Transverse colon (tissue), 4 donors: ENCODE measurements around the gene AP4B1. TPM values are rescaled to one million over a fixed set of nuclear protein-coding genes. Genes with fewer than 3 reads are reported as not detected.

ENCODE experiments used
- DNase-seq: peaks from one replicate; pipeline ENCODE4 v3.0.0-alpha.2; 2019
- H3K27ac ChIP-seq, 4 donors: fragments of 200-600 bp; sonication (generic); 2 replicates each; pipeline ENCODE4 v1.5.1; 2016 to 2018; ENCODE audit warnings: inconsistent platforms in 4 of 4
- H3K27me3 ChIP-seq: fragments of 200-600 bp; sonication (generic); 2 replicates; pipeline ENCODE4 v1.5.1; 2017; ENCODE audit warnings: inconsistent platforms
- H3K36me3 ChIP-seq, 4 donors: fragments of 200-600 bp; sonication (generic); 2 replicates each; pipeline ENCODE4 v1.5.1; 2017 to 2019; ENCODE audit warnings: inconsistent platforms in 4 of 4
- H3K4me1 ChIP-seq, 4 donors: fragments of 200-600 bp; sonication (generic); 2 replicates each; pipeline ENCODE4 v1.5.1; 2017 to 2020; ENCODE audit warnings: inconsistent platforms in 4 of 4
- H3K4me3 ChIP-seq, 4 donors: fragments of 200-600 bp; sonication (generic); 1 replicate in 1 of 4; 2 replicates in 3 of 4; pipeline versions ENCODE4 v1.5.1 to v1.6.1; 2017 to 2019; ENCODE audit warnings: inconsistent platforms in 4 of 4
- H3K9me3 ChIP-seq, 2 donors: fragments of 200-600 bp; sonication (generic); 2 replicates each; pipeline ENCODE4 v1.5.1; 2017 to 2019; ENCODE audit warnings: inconsistent platforms in 2 of 2
- EP300 ChIP-seq: sonication (generic); formaldehyde crosslinking; IDR thresholded peaks from one replicate; pipeline ENCODE4 v1.6.1; 2017; ENCODE audit warnings: antibody characterized with exemption, low read depth
- POLR2A ChIP-seq: fragments of 450-650 bp; IDR thresholded peaks from one replicate; pipeline ENCODE4 v1.6.1; 2016; ENCODE audit warnings: antibody characterized with exemption, mild to moderate bottlenecking, moderate library complexity
- POLR2AphosphoS5 ChIP-seq, 3 donors: sonication (generic); formaldehyde crosslinking; IDR thresholded peaks; one replicate each; pipeline ENCODE4 v1.6.1; 2016; ENCODE audit warnings: antibody characterized with exemption in 3 of 3
- WGBS, 2 donors: methylation state at CpG; one replicate each; pipeline ENCODE4 v1.1.5; 2018; ENCODE audit warnings: low coverage in 1 of 2; 5-methylcytosine and 5-hydroxymethylcytosine counted together
- in situ Hi-C, 4 donors: fragments of 200-750 bp; cut with MboI; loops; one replicate each; pipeline versions ENCODE4 v1.15.0 to v1.15.1; 2017; ENCODE audit warnings: low sequenced_read_pairs in 3 of 4, low pct_ligation_motif_present in 1 of 4, low pct_unique_long_range_greater_than_20kb in 1 of 4
- intact Hi-C: fragments of 100-400 bp; cut with DNase I; formaldehyde crosslinking; loops from one replicate; pipeline ENCODE4 v1.15.1; 2023; ENCODE audit warnings: low total_unique reads
- total RNA-seq, 4 donors: library from RNA; depleted of rRNA; stranded (reverse); fragments of >200 nt; gene quantifications; one replicate each; pipeline ENCODE4 v1.1.0, GENCODE V29; 2016
- TF ChIP-seq, protein P1 (sequence below), 5 experiments: fragments of 200-600 bp in 3 of 5; fragments of 450-650 bp in 2 of 5; sonication (generic) in 3 of 5; IDR thresholded peaks; 1 replicate in 2 of 5; 2 replicates in 3 of 5; pipeline ENCODE4 v1.5.1; 2016 to 2017; ENCODE audit warnings: antibody characterized with exemption in 5 of 5, inconsistent platforms in 3 of 5, mild to moderate bottlenecking in 2 of 5, moderate library complexity in 1 of 5

The AP4B1 gene
- total RNA-seq, 4 donors from 2014 or later: 7.2 to 37.2 (median 16.5) TPM

DNA sequence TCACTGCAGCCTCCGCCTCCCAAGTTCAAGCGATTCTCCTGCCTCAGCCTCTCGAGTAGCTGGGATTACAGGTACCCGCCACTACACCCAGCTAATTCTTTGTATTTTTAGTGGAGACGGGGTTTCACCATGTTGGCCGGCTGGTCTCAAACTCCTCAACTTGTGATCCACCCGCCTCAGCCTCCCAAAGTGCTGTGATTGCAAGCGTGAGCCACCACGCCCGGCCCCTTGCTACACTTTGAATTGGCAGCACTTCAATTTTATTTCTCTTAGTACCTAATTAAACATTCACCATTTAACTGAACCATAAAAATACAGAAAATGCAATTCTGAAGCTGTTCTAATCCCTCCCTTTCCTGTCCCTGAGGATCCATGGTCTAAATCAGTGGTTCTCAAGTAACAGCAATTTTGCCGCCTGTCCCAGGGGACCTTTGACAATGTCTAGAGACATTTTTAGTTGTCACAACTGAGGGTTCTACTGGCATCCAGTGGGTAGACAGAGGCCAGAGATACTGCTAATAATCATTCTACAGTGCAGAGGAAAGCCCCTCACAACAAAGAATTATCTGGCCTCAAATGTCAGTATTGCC lies 12.9 kb downstream of the AP4B1 start:
- H3K4me1 ChIP-seq: peaks cover 0 to 20% (median 7%) of the 10 kb centered on the region in 4 donors
- 71 to 100% methylated on average over 3 to 11 of the region's 11 CpGs for WGBS, 2 donors
- intact Hi-C loops: no loop called here
- TF ChIP-seq POLR2A (no peak), POLR2AphosphoS5 (IDR thresholded peaks at IDR 0.05) (no peak), EP300 (no peak)
- TF ChIP-seq, protein P1, sequence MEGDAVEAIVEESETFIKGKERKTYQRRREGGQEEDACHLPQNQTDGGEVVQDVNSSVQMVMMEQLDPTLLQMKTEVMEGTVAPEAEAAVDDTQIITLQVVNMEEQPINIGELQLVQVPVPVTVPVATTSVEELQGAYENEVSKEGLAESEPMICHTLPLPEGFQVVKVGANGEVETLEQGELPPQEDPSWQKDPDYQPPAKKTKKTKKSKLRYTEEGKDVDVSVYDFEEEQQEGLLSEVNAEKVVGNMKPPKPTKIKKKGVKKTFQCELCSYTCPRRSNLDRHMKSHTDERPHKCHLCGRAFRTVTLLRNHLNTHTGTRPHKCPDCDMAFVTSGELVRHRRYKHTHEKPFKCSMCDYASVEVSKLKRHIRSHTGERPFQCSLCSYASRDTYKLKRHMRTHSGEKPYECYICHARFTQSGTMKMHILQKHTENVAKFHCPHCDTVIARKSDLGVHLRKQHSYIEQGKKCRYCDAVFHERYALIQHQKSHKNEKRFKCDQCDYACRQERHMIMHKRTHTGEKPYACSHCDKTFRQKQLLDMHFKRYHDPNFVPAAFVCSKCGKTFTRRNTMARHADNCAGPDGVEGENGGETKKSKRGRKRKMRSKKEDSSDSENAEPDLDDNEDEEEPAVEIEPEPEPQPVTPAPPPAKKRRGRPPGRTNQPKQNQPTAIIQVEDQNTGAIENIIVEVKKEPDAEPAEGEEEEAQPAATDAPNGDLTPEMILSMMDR (IDR thresholded peaks at IDR 0.05): no peak
- no peak overlapping the region for H3K27ac ChIP-seq
- H3K27me3 ChIP-seq: no peaks in the 10 kb centered on the region
- peak; percentile 36 for DNase-seq
- H3K36me3 ChIP-seq: peaks cover 0 to 8% (median 3%) of the 10 kb centered on the region in 4 donors
- H3K9me3 ChIP-seq: no peaks in the 10 kb centered on the region
- in situ Hi-C loops: no loop called here
- H3K4me3 ChIP-seq: no peak overlapping the region

DNA sequence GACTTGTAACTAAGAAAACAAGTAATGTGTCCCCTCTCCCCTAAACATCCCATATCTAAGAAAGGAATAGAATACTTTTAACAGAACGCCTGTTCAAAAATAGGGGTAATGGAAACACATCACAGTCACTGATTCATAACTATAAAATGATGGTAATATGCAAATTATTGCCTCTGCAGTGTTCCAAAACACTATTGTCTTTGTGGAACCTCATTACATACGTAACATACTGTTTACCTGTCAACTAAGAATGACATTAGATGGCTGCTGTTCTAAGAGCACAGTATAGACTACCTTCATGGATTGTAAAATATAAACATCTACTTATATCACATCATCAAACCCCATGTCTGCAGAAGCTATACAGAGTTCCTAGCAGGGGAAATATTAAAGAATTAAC lies 13.8 kb downstream of the AP4B1 start:
- no peak for DNase-seq
- no peak for TF ChIP-seq EP300
- TF ChIP-seq POLR2A: no peak
- TF ChIP-seq, protein P1 (IDR thresholded peaks at IDR 0.05): no peak
- no peak for TF ChIP-seq POLR2AphosphoS5 (IDR thresholded peaks at IDR 0.05)
- in situ Hi-C loops (no loop called here), intact Hi-C loops (no loop called here)
- no peak overlapping the region for H3K4me3 ChIP-seq
- no peaks in the 10 kb centered on the region for H3K36me3 ChIP-seq
- H3K27me3 ChIP-seq: no peaks in the 10 kb centered on the region
- WGBS, 2 donors: 63 to 67% methylated on average over 2 of the region's 2 CpGs
- H3K9me3 ChIP-seq: no peaks in the 10 kb centered on the region
- no peak overlapping the region for H3K27ac ChIP-seq
- peaks cover 0 to 22% (median 8%) of the 10 kb centered on the region in 4 donors for H3K4me1 ChIP-seq

DNA sequence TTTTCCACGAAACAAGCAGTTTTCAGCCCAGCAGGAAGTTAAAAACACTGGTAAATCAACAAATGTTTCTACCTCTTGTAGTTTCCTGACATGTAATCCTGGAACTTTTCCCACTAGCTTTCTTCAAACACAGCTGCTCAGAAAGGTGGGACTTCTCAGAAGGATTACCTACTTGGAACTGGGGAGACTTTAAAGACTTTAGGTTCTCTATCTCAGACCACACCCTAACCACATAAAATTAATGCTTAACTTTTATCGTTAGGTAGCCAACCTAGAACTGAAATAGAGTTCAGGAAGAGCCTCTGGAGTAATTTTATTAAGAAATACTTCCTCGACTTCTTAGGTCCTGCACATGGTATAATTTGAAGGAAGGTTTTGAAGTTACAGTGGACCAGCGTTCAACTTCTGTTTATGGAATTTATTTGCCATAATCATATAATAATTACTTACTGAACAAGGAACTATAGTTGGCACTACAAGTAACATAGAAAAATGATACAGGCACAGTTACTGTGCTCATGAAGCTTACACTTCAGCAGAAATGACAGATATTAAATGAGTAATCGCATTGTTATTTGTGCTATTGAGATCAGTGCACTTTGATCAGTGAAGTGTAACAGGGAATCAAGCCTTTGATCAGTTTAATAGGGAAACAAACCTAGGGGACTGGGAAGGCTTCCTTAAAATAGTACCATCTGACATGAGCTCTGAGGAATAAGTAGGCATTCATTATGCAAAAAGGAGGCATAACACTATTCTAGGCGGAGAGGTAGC lies 17.0 kb downstream of the AP4B1 start, which contains the start of gene BCL2L15:
Gene BCL2L15 (minus strand): TSS at position 180 of the 774 bp plus-strand sequence. CDS start 206 bp downstream, outside the sequence.
- Histone ChIP-seq H3K4me1 (peaks cover 0 to 38% (median 11%) of the 10 kb centered on the region in 4 donors), H3K4me3 (peak within 1 kb of the TSS in 3 of 4 donors; percentile 31 to 47 (median 32)), H3K36me3 (no peaks in the 10 kb centered on the region), H3K27me3 (no peaks in the 10 kb centered on the region), H3K9me3 (no peaks in the 10 kb centered on the region), H3K27ac (peak within 1 kb of the TSS; percentile 77 to 86 (median 78))
- DNase-seq: no peak
- TF ChIP-seq POLR2A (peak; percentile 84), POLR2AphosphoS5 (IDR thresholded peaks at IDR 0.05) (peak; percentile 46 to 91 (median 87)), EP300 (no peak)
- intact Hi-C loops (no loop called here), in situ Hi-C loops (no loop called here)
- WGBS, 2 donors: 48 to 49% methylated on average over 5 to 6 of the region's 6 CpGs

DNA sequence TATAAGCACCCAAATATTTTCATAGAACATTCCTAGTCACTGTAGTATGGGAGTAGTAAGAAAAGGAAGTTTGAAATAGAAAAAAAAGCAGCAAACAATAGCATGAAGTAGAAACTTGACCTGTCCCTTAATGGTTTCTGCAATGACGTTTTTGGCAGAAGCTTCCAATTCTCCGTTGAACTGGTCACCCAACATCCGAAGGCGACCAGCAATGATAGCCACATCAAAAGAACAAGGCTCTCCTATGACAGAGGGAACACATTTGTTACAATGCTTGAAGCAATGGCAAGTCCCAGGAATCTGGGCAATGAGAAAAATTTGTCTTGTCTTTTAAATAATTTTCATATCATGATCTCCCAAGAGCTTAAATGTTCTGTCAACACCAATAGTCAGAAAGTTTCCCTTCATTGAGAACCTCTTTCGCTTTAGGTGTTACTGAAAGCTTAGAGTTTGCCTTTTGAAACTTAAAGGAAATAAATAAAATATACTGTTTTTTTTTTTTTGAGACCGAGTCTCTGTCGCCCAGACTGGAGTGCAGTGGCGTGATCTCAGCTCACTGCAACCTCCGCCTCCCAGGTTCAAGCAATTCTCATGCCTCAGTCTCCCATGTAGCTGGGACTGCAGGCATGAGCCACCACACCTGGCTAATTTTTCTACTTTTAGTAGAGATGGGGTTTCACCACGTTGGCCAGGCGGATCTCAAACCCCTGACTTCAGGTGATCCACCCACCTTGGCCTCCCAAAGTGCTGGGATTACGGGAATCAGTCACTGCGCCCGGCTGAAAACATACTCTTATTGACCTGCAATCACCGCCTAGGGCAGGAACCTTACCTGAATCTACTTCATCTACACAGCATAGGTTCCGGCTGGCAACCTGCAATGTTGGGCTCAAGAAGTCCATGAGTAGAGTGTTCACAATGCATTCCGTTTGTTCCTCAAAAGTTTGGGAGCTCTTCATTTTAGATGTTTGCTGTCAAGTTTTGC lies 17.9 kb downstream of the AP4B1 start:
- H3K4me1 ChIP-seq: peaks cover 0 to 33% (median 11%) of the 10 kb centered on the region in 4 donors
- H3K27me3 ChIP-seq: no peaks in the 10 kb centered on the region
- no peaks in the 10 kb centered on the region for H3K36me3 ChIP-seq
- intact Hi-C loops: no loop called here
- no peaks in the 10 kb centered on the region for H3K9me3 ChIP-seq
- H3K27ac ChIP-seq: peak overlapping the region; percentile 77 to 86 (median 78)
- in situ Hi-C loops: no loop called here
- TF ChIP-seq POLR2AphosphoS5 (IDR thresholded peaks at IDR 0.05) (no peak), EP300 (no peak), POLR2A (no peak)
- TF ChIP-seq, protein P1 (IDR thresholded peaks at IDR 0.05): no peak
- peak overlapping the region in 3 of 4 donors; percentile 31 to 47 (median 32) for H3K4me3 ChIP-seq
- 58 to 68% methylated on average over 5 to 17 of the region's 17 CpGs for WGBS, 2 donors
- peak; percentile 25 for DNase-seq
